Activated naive CD8-positive, alpha-beta T cell (primary cell): ENCODE results near the gene ZFAND5.

Source experiments
- H3K27ac Mint-ChIP-seq: one replicate; pipeline ENCODE4 v1.8.0; 2021; ENCODE audit warnings: mixed read lengths
- H3K27me3 Mint-ChIP-seq: one replicate; pipeline ENCODE4 v1.8.0; 2021; ENCODE audit warnings: mixed read lengths
- H3K36me3 Mint-ChIP-seq: one replicate; pipeline ENCODE4 v1.8.0; 2021; ENCODE audit warnings: mixed read lengths
- H3K4me1 Mint-ChIP-seq: one replicate; pipeline ENCODE4 v1.8.0; 2021; ENCODE audit warnings: low read depth, mixed read lengths
- H3K4me3 Mint-ChIP-seq: one replicate; pipeline ENCODE4 v1.8.0; 2021; ENCODE audit warnings: mild to moderate bottlenecking, mixed read lengths
- H3K9me3 Mint-ChIP-seq: one replicate; pipeline ENCODE4 v1.8.0; 2021; ENCODE audit warnings: low read depth, mixed read lengths

Gene ZFAND5

DNA sequence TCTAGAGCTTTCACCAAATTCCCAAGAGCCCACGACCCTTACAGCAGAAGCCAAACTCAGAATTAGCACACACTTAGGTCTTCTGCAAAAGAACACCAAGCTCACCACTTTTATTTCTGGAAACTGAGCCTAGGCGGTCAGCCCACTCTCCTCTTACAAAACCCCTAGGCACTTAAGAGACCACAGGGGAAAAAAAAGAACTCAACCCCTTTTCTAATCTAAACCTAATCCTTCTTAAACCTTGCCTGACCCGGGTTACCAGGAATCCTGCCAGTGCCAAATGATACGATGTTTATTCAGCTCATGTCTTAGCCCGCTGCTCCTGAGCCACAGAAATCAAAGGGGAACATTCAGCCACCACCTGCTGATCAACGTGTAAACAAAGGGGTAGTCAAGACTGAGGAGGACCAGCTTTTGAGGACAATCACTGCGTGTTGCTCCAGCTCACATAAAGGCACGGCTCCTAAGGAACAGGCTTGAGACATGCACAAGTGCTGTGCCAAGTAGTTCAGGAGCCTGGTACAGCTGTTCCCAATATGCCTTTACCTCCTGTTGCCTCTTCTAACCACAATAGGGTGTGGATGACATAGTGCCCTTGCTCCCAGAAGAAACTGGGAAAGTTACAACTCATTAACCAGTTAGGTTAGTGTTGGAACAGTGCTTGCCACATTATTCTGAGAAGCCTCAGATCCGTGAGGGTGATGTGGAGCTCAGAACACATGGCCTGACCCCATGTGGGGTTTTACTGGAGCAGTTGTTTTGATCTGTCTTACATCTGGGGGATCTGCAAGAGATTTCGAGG is 49.3 kb downstream of the ZFAND5 start:
- Mint-ChIP-seq H3K4me3 (no peak overlapping the region), H3K27ac (no peak overlapping the region), H3K4me1 (no peaks in the 10 kb centered on the region), H3K36me3 (no peaks in the 10 kb centered on the region), H3K9me3 (no peaks in the 10 kb centered on the region), H3K27me3 (no peaks in the 10 kb centered on the region)

DNA sequence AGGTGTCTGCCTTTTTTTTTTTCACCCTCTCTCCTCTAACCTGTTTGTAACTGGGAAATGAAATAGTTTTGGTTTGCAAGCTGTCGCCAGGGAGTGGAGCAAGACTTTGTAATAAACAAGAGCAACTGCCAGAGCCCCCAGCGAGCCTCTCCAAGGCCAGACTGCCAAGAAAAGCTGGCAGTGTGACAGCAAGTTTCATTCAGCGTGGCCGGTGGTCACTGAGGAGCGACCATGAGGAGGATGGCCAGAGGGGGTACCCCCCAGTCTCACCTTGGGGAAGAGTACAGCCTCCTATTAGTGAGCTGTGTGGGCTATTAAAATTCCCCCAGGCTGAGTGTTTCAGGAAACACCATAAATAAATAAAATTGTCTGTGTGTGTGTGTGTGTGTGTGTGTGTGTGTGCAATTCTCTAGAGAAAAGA is 49.9 kb downstream of the ZFAND5 start:
- Mint-ChIP-seq H3K9me3 (no peaks in the 10 kb centered on the region), H3K36me3 (no peaks in the 10 kb centered on the region), H3K4me3 (no peak overlapping the region), H3K4me1 (no peaks in the 10 kb centered on the region), H3K27ac (no peak overlapping the region), H3K27me3 (no peaks in the 10 kb centered on the region)

DNA sequence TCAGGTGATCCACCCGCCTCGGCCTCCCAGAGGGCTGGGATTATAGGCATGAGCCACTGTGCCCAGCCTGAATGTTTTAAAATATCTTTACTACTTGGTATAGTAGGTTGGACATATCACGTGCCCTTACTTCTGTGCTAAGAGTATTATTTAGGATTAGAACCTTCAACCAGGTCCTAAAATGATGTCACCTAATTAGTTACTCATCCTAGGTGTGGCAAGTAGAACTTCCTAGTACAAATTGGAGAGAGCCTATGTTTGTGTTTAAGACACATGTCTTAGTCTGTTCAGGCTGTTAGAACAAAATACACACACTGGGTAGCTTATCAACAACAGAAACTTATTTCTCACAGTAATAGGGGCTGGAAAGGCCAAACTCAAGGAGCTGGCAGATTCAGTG is 51.5 kb downstream of the ZFAND5 start:
- H3K27me3 Mint-ChIP-seq, result no peaks in the 10 kb centered on the region
- no peak overlapping the region for H3K27ac Mint-ChIP-seq
- no peaks in the 10 kb centered on the region for H3K4me1 Mint-ChIP-seq
- no peak overlapping the region for H3K4me3 Mint-ChIP-seq
- no peaks in the 10 kb centered on the region for H3K9me3 Mint-ChIP-seq
- no peaks in the 10 kb centered on the region for H3K36me3 Mint-ChIP-seq

DNA sequence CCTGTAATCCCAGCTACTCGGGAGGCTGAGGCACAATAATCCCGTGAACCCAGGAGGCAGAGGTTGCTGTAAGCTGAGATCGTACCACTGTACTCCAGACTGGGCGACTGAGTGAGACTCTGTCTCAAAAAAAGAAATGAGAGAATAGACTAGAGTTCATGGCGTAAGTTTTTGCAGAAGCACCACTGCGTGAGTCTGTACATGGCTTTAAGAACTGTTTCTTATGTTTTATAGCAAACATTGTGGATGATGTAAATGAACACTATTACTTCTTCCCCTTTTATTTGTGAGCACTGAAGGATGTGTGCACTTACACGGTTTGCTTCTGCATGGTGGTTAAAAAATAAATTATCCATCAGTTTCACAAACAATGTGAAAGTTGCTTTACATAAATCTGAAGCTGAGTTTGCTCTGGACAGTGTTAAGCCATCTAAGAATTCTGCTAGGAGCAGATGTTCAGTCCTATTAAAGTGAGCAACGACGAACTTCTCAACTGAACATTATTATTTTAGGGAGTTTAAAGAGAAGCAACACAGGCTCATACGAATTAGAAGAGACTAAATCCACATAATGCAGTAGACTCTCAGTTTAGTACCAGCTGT is 52.5 kb downstream of the ZFAND5 start:
- no peaks in the 10 kb centered on the region for H3K9me3 Mint-ChIP-seq
- no peaks in the 10 kb centered on the region for H3K36me3 Mint-ChIP-seq
- H3K4me1 Mint-ChIP-seq, result no peaks in the 10 kb centered on the region
- H3K27me3 Mint-ChIP-seq, result peaks cover 2% of the 10 kb centered on the region
- no peak overlapping the region for H3K27ac Mint-ChIP-seq
- H3K4me3 Mint-ChIP-seq, result no peak overlapping the region

DNA sequence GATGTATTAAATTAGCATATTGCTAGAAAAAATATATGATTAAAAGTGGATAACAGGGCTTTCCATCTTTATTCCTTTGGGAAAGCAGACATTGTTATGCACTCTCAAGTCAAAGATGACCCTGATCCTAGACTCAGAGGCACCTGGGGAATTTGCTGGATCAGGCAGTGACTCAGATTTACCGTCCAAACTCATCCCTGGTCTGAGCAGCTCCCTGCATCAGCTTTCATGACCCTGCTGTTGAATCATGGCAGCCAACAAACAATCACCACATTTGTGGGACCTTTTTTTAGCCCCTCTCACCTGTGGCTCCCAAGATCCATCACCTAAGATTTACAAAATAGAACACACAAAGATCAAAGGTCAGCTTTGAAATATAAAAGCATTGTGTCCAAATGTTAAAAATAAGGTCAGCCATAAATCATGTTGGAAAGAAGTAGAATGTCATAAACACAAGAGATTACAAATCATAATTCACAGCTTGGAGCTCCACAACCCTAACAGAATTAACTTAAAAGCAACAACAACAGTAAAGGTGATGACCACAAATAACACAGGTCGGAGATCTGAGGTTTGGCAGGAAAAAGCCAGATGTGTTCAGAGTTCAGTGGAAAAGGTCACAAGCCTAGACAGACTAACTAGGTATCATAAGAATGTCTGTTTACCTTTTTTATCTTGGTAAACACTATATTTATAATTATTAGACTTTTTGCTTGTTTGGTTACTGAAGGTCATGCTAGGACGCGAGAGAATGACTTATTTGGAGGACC is 55.5 kb downstream of the ZFAND5 start:
- H3K27ac Mint-ChIP-seq, result no peak overlapping the region

DNA sequence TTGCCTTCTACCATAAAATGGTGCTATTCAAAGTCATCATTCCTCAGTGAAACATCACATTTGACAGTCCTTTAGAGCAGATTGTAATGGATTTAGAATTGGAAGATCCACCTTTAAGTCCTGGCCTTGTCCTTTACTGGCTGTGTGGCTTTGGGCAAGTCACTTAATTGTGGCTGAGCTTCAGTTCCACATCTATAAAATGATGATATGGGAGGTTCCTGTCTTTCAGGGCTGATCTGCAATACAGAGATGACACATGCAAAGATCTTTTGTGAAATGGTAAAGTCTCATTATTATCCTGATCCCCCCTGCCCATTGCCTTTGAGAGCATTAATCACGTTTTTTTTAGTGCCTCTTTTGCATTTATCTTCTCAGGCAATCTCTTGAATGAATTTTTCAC is 58.2 kb downstream of the ZFAND5 start:
- H3K9me3 Mint-ChIP-seq, result no peaks in the 10 kb centered on the region
- H3K4me1 Mint-ChIP-seq, result peaks cover 2% of the 10 kb centered on the region
- peaks cover 2% of the 10 kb centered on the region for H3K27me3 Mint-ChIP-seq
- H3K27ac Mint-ChIP-seq, result no peak overlapping the region
- no peaks in the 10 kb centered on the region for H3K36me3 Mint-ChIP-seq
- H3K4me3 Mint-ChIP-seq, result no peak overlapping the region

More for the DNA sequence above, 55.5 kb downstream of the ZFAND5 start:
- H3K27me3 Mint-ChIP-seq, result peaks cover 2% of the 10 kb centered on the region
- peaks cover 2% of the 10 kb centered on the region for H3K4me1 Mint-ChIP-seq
- H3K4me3 Mint-ChIP-seq, result no peak overlapping the region
- no peaks in the 10 kb centered on the region for H3K36me3 Mint-ChIP-seq
- H3K9me3 Mint-ChIP-seq, result no peaks in the 10 kb centered on the region

DNA sequence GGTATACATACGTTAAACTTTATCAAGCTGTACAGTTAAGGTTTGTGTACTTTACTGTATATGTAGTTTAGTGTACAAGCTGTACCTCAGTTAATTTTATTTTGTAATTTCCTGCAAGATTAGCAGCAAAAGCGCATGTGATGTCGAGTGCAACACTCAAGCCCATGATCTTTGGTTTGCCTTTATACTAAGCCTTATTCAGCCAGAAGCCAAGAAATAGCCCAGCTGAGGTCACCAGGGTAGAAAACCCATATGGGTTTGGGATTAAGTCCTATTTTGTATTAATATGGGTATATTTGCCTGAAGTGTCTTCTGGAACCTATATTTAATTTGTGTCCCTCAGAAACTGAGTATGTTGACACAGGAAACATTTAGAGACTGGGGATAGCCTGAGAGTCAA is 59.3 kb downstream of the ZFAND5 start:
- H3K4me3 Mint-ChIP-seq, result no peak overlapping the region
- no peaks in the 10 kb centered on the region for H3K9me3 Mint-ChIP-seq
- peaks cover 5% of the 10 kb centered on the region for H3K4me1 Mint-ChIP-seq
- no peaks in the 10 kb centered on the region for H3K36me3 Mint-ChIP-seq
- H3K27me3 Mint-ChIP-seq, result peaks cover 2% of the 10 kb centered on the region
- no peak overlapping the region for H3K27ac Mint-ChIP-seq

DNA sequence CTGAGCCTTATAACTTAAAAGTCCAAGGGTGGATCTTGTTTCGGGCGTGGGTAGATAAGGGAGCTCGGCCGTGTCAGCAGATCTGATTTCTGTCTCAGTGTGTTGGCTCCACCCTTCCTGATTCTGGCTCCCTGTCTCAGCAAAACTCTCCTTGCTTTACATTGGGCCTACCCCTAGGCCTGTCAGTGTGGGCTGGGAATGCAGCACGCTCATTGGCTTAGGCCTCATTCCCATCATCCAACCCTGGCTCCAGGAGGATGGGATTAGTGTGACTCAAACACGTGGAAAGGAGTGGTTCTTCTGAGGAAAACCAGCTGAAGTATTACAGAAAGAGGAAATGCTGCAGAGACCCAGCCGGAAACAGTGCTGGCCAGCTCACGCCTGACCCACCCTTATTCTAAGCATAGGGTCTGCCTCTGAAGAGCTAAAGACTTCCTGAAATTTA is 59.9 kb downstream of the ZFAND5 start:
- Mint-ChIP-seq H3K27ac (no peak overlapping the region), H3K36me3 (no peaks in the 10 kb centered on the region), H3K27me3 (peaks cover 2% of the 10 kb centered on the region), H3K9me3 (no peaks in the 10 kb centered on the region), H3K4me1 (peaks cover 8% of the 10 kb centered on the region), H3K4me3 (no peak overlapping the region)

DNA sequence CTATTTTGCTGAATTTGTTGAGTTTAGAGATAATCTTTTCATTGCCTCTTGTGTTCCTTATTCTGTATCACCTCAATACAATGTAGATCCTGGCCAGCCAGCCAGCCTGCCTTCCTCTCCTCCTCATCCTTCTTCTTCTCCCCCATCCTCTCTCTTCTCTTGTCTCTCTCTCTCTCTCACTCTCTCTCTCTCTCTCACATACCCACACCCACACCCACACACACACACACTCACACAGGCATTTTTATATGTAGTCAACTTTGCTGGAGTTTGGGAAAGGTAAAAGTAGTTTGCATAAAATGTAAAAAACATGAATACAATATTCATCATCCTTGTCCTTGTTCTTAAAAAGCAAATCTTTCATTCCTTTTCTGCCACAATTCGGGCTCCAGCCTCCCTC is 60.5 kb downstream of the ZFAND5 start:
- Mint-ChIP-seq H3K4me1 (peaks cover 8% of the 10 kb centered on the region), H3K4me3 (no peak overlapping the region), H3K27me3 (peaks cover 2% of the 10 kb centered on the region), H3K9me3 (no peaks in the 10 kb centered on the region), H3K27ac (no peak overlapping the region), H3K36me3 (no peaks in the 10 kb centered on the region)
